ENCODE results near the gene PRRC2B. TPM values are rescaled to one million over a fixed set of nuclear protein-coding genes. Genes with fewer than 3 reads are reported as not detected.

Gene PRRC2B
- total and polyA plus RNA-seq, 2 of the 13 experiments (the other 11 are each of a cell fraction or from before 2014, with no cell fraction given), result 20.8 to 37.4 TPM

DNA sequence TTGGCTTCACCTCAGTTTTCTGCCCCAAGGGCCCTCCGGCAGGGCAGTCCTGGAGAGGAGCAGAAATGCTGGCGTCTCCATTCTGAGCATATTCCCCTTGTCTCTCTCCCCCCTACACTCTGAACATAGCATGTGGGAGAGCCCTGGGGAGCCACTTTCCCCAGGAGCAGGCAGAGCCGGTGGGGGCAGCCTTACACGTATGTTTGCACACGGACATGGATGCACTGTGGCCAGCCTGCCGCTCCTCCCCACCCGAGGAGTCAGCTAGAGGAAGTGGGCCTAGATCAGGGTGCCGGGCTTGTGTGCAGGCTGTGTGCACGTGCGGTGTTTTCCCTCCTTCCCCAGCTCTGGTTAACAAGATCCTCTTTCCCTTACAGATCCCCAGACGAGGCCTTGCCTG is 83.5 kb downstream of the PRRC2B start (continued):
- TF ChIP-seq, protein P1, sequence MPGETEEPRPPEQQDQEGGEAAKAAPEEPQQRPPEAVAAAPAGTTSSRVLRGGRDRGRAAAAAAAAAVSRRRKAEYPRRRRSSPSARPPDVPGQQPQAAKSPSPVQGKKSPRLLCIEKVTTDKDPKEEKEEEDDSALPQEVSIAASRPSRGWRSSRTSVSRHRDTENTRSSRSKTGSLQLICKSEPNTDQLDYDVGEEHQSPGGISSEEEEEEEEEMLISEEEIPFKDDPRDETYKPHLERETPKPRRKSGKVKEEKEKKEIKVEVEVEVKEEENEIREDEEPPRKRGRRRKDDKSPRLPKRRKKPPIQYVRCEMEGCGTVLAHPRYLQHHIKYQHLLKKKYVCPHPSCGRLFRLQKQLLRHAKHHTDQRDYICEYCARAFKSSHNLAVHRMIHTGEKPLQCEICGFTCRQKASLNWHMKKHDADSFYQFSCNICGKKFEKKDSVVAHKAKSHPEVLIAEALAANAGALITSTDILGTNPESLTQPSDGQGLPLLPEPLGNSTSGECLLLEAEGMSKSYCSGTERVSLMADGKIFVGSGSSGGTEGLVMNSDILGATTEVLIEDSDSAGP (CRISPR knock-in tag; IDR thresholded peaks at IDR 0.05; ENCODE audit: borderline replicate concordance), result no peak

DNA sequence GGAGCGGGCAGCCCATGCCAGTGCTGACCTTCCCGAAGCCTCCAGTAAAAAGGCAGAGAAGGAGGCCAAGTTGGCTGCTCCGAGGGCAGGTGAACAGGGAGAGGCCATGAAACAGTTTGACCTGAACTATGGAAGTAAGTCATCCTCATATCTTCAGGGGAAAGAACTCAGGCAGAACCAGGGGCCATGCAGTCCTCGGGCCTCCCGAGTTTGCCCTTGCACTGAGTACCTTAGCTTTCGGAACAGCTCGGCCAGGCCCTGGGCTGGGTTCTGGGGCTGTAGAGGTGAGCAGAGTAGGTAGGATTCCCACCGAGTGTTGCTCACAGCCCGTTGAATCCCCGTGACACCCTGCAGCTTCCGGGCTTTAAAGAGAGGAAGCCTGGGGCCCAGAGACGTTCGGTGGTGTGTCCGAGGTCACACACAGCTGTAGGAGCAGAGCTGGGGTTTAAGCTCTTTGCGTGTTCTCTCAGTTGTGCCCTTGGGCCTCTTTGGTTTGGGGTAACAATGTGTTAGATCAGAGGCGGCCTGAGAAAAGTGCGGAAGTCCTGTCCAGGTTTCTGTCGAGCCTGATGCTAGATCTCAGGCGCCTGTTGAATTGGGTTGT is 84.0 kb downstream of the PRRC2B start:
- H3K4me2 ChIP-seq (ENCODE audit: low read depth, low read length), result no peak overlapping the region
- POLR2A ChIA-PET, result no interaction called here
- H2AFZ ChIP-seq (ENCODE audit: low read length), result no peak overlapping the region
- 91% methylated on average over 15 of the region's 19 CpGs for WGBS (ENCODE audit: low lambda C conversion rate)
- CTCF ChIA-PET (ENCODE audit: low intra/inter-chr PET ratio, low total read pairs), result no interaction called here
- in situ Hi-C loops (cut with HindIII; ENCODE audit: extremely low pct_ligation_motif_present, low pct_unique_long_range_greater_than_20kb) (loop anchor here (5.0 kb wide), 1 partner anchor 111 kb away; no protein-coding TSS in a partner anchor), intact Hi-C loops (cut with micrococcal nuclease; ENCODE audit: unreplicated experiment) (loop anchor here (1.0 kb wide), 1 partner anchor 111 kb away; no protein-coding TSS in a partner anchor)
- peaks cover 8% of the 10 kb centered on the region for H3K4me1 ChIP-seq (ENCODE audit: insufficient read depth, low read length)
- BruUV-seq (replicated peaks), result no TSS peak
- no peak for FAIRE-seq
- no peak overlapping the region for H3K4me3 ChIP-seq (replicated peaks in 1 of 3; ENCODE audit: insufficient read depth in 1 of 3, low read depth in 2 of 3, low read length in 3 of 3)
- H3K27ac ChIP-seq (ENCODE audit: extremely low read length, insufficient read depth, low read length), result no peak overlapping the region
- H3K9ac ChIP-seq (ENCODE audit: insufficient read depth, low read depth, low read length), result no peak overlapping the region
- peaks cover 25% of the 10 kb centered on the region for H4K20me1 ChIP-seq (ENCODE audit: insufficient read depth, low read length)
- peaks cover 67 to 95% of the 10 kb centered on the region in 2 experiments for H3K36me3 ChIP-seq (replicated peaks in 1 of 2; ENCODE audit: control insufficient read depth in 1 of 2, insufficient read depth in 2 of 2, low read length in 2 of 2)
- no peak for DNase-seq (ENCODE audit: low spot score)
- no peaks in the 10 kb centered on the region for H3K9me3 ChIP-seq (ENCODE audit: low read length)
- no peak; the same call in 2 of the 3 replicates for ATAC-seq
- no peaks in the 10 kb centered on the region for H3K79me2 ChIP-seq (ENCODE audit: insufficient read depth, low read length)
- H3K27me3 ChIP-seq (ENCODE audit: control insufficient read depth in 1 of 2, insufficient read depth in 2 of 2, low read length in 2 of 2), result no peaks in the 10 kb centered on the region
- TF ChIP-seq CHD2 (IDR thresholded peaks at IDR 0.05; ENCODE audit: low read depth, low read length) (no peak), KLF9 (CRISPR knock-in tag; IDR thresholded peaks at IDR 0.05; ENCODE audit: low read depth) (no peak), AGO2 (optimal IDR thresholded peaks at IDR 0.05; ENCODE audit: low read depth, low read length) (peak; percentile 18), DR1 (CRISPR knock-in tag; IDR thresholded peaks at IDR 0.05) (no peak), SMAD1 (CRISPR knock-in tag; IDR thresholded peaks at IDR 0.05; ENCODE audit: borderline replicate concordance, low read depth) (no peak), ZSCAN20 (CRISPR knock-in tag; IDR thresholded peaks at IDR 0.05; ENCODE audit: borderline replicate concordance) (no peak), THYN1 (CRISPR knock-in tag; IDR thresholded peaks at IDR 0.05; ENCODE audit: borderline replicate concordance, low read depth) (no peak), ZNF598 (CRISPR knock-in tag; IDR thresholded peaks at IDR 0.05; ENCODE audit: borderline replicate concordance) (no peak), ZMYM2 (CRISPR knock-in tag; IDR thresholded peaks at IDR 0.05) (no peak), IRF2 (CRISPR knock-in tag; IDR thresholded peaks at IDR 0.05) (no peak), SRSF9 (IDR thresholded peaks at IDR 0.05; ENCODE audit: borderline replicate concordance, insufficient read depth, low read depth, low read length, poor library complexity, severe bottlenecking) (no peak), ZFP36L1 (CRISPR knock-in tag; IDR thresholded peaks at IDR 0.05) (no peak), SOX5 (CRISPR knock-in tag; IDR thresholded peaks at IDR 0.05; ENCODE audit: borderline replicate concordance) (no peak), NR2F2 (IDR thresholded peaks at IDR 0.05; ENCODE audit: borderline replicate concordance, low read depth) (no peak)
- TF ChIP-seq, protein P2, sequence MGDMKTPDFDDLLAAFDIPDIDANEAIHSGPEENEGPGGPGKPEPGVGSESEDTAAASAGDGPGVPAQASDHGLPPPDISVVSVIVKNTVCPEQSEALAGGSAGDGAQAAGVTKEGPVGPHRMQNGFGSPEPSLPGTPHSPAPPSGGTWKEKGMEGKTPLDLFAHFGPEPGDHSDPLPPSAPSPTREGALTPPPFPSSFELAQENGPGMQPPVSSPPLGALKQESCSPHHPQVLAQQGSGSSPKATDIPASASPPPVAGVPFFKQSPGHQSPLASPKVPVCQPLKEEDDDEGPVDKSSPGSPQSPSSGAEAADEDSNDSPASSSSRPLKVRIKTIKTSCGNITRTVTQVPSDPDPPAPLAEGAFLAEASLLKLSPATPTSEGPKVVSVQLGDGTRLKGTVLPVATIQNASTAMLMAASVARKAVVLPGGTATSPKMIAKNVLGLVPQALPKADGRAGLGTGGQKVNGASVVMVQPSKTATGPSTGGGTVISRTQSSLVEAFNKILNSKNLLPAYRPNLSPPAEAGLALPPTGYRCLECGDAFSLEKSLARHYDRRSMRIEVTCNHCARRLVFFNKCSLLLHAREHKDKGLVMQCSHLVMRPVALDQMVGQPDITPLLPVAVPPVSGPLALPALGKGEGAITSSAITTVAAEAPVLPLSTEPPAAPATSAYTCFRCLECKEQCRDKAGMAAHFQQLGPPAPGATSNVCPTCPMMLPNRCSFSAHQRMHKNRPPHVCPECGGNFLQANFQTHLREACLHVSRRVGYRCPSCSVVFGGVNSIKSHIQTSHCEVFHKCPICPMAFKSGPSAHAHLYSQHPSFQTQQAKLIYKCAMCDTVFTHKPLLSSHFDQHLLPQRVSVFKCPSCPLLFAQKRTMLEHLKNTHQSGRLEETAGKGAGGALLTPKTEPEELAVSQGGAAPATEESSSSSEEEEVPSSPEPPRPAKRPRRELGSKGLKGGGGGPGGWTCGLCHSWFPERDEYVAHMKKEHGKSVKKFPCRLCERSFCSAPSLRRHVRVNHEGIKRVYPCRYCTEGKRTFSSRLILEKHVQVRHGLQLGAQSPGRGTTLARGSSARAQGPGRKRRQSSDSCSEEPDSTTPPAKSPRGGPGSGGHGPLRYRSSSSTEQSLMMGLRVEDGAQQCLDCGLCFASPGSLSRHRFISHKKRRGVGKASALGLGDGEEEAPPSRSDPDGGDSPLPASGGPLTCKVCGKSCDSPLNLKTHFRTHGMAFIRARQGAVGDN (CRISPR knock-in tag; IDR thresholded peaks at IDR 0.05), result peak; percentile 20; the same call in 1 of the 2 replicates
